HG03558 (cell line): ENCODE results near the gene EDA.

Source experiments
- ATAC-seq: cut with Tn5 transposase; IDR thresholded peaks from one replicate; pipeline ENCODE4 v1.9.1; 2021; ENCODE audit warnings: moderate number of reproducible peaks; ENCODE audit not compliant: unreplicated experiment; ENCODE audit errors: extremely low read depth

Gene EDA

GRCh38 chrX:70049406-70049805, 433.5 kb downstream of the EDA start:
- no peak for ATAC-seq

GRCh38 chrX:70049925-70050324, 434.0 kb downstream of the EDA start, which contains the start of gene AWAT2:
Gene AWAT2 (minus strand): TSS chrX:70049938. CDS start chrX:70049932, 6 bp downstream.
- no peak for ATAC-seq

GRCh38 chrX:70052895-70053615, 437.1 kb downstream of the EDA start:
- ATAC-seq, result no peak

- ATAC-seq, result no peak
Measured at GRCh38 chrX:70054391-70054790, 438.5 kb downstream of the EDA start.

- no peak for ATAC-seq
Measured at GRCh38 chrX:70062076-70062475, 446.2 kb downstream of the EDA start, which contains the start of gene OTUD6A. Gene OTUD6A (plus strand): TSS chrX:70062457. CDS start chrX:70062525, 68 bp downstream.

GRCh38 chrX:70062961-70063550, 447.1 kb downstream of the EDA start:
- ATAC-seq, result no peak

GRCh38 chrX:70066646-70067045, 450.7 kb downstream of the EDA start:
- no peak for ATAC-seq

GRCh38 chrX:70079297-70079696, 463.4 kb downstream of the EDA start:
- no peak for ATAC-seq

GRCh38 chrX:70079870-70080269, 464.0 kb downstream of the EDA start:
- ATAC-seq, result no peak

- ATAC-seq, result no peak
Measured at GRCh38 chrX:70082723-70083122, 466.8 kb downstream of the EDA start.

GRCh38 chrX:70084592-70085240, 468.8 kb downstream of the EDA start:
- no peak for ATAC-seq

- no peak for ATAC-seq
Measured at GRCh38 chrX:70087857-70088630, 472.1 kb downstream of the EDA start.

GRCh38 chrX:70088751-70089150, 472.8 kb downstream of the EDA start:
- no peak for ATAC-seq
